Activated gamma-delta T cell treated with anti-CD3 and anti-CD28 coated beads, Interleukin-2, amount 50 U/mL, for 16 hours (primary cell): ENCODE data around the gene FBXO7.

Source experiments
- DNase-seq: peaks from one replicate; pipeline ENCODE4 v3.0.0-alpha.2; 2020; ENCODE audit warnings: low read depth

FBXO7 gene

DNA sequence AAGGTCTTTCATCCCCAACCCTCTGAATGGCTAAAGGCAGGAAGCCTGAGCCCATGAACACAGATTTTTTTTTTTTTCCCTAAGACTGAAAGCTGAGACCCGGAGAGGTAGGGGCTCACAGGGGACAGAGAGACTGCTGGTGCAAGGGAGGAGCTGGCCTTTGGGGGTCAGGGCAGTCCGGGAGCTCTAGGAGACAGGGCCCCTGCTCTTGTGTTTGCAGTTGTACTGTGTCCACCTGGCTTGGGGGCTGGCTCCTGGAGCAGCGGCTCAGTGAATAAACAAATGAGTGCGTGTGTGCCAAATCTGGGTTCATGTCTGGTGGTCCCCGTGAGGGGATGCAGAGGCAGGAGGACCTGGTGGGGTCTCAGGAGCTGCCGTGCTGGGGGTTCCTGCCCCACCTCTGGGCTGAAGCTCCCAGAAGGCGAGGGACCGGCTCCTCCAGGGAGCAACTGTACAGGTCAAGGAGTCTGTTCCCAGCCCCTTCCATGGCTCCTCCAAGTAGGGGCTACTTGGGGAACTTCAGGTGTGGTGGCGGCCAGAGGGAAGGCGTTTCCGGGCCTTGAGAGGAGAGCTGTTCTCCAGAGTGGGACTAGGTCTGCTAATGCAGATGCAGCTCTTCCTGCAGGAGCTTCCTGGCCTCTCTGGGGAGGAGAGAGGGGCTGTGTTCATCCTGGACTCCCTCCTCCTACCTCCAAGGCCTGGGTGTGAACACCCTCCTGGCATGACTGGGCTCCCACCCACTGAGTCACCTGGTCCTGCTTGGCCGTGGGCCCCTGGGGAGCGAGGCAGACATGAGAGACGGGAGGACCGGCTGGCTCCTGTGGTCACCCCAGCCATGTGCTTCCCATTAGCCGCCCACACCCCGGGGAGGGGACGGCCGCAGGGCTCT lies 57.6 kb downstream of the FBXO7 start:
- no peak for DNase-seq

DNA sequence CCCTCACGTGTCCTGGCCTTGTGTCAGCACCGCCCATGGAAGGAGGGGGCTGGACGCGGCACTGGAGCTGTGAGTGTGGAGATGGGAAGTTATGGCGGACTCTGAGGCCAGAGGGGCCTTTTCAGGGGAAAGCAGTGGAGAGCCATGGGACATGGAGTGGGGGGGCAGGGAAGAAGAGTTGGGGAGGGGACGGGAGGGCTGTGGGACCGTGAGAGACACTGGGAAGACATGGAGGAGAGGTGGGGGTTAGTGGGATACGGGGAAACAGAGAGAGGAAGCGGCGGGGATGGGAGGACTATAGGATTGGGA lies 58.2 kb downstream of the FBXO7 start:
- DNase-seq: no peak

DNA sequence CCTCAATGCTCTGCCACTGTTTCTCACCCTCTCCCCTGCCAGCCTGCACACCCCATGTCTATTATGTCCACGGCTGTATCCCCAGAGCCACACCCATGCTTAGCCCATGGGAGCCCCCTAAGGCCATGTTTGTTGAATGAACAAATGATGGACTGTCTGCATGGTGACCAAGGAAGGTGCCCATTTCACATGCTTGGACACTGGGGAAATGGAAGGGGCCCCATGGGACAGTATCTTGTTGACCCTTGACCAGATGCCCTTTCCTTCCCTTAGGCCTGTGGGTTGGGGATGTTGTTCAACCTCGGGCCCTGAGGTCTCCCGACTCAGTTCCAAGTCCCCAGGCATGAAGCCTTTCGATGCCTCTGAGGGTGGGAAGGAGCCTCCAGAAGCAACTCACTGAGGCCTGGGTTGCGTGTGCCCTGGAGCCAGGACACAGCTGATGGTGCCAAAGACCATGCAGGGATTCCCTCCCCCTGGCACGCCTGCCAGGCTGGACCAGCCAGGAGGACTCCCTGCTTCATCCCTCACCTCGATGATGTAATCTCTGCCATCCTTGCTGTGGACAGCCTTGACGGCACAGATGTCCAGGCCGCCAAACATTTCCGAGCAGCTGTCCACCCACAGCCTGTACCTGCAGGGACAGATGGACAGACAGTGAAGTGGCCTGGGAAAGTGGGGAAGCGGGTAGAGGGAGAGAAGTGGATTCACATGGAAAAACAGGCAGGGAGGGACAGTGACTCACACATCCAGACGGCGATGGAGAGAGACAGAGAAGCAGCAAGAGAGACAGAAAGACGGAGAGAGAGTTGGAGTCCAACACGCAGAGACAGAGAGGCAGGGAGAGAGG lies 58.9 kb downstream of the FBXO7 start:
- no peak for DNase-seq

DNA sequence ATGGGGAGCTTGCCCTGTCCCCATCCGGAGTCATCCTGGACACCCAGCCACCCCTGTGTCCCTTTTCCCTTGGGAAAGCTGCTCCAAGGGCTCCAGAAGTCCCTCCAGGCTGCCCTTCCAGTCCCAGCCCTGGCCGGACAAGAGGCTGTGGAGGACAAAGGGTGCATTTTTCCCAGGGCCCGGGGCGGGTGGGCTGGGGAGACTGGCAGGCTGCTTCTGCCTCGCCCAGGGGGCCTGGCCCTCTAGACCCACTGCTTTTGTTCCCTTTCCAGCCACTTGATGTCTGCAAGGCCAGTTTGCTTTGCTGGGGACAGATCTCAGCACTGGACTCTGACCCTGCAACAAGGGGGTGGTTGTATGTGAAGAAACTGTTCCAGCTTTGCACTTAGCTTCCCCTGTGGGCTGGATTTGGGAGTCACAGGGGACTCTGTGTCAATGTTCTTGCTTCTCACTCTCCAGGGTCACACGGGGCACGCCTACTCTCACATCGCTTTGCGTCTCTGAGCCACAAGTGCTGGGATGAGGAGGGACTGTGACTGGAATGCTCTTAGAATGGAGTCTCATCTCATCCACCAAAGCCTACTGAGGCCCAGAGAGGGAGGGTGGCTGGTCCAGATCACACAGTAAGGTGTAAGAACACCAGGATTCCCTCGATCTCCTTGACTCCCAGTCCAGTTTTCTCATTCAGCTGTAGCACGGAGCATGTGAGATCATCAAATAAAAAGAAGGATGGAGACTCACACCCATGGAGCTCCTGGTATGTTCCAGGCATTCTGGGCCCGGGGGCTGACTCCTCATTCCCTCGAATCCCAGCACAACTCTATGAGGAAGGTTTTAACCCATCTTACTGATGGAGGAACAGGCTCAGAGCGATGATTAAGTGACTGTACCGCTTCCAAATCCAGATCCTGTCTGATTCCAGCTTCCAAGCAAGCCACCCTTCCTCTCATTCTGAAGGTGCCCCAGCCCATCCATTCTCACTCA lies 59.9 kb downstream of the FBXO7 start:
- no peak for DNase-seq

- DNase-seq: no peak
Measured at GRCh38 chr22:32535531-32536190, 61.0 kb downstream of the FBXO7 start.

- no peak for DNase-seq
Measured at GRCh38 chr22:32536352-32536751, 61.7 kb downstream of the FBXO7 start.

- DNase-seq: no peak
Measured at GRCh38 chr22:32538521-32538920, 63.9 kb downstream of the FBXO7 start.

DNA sequence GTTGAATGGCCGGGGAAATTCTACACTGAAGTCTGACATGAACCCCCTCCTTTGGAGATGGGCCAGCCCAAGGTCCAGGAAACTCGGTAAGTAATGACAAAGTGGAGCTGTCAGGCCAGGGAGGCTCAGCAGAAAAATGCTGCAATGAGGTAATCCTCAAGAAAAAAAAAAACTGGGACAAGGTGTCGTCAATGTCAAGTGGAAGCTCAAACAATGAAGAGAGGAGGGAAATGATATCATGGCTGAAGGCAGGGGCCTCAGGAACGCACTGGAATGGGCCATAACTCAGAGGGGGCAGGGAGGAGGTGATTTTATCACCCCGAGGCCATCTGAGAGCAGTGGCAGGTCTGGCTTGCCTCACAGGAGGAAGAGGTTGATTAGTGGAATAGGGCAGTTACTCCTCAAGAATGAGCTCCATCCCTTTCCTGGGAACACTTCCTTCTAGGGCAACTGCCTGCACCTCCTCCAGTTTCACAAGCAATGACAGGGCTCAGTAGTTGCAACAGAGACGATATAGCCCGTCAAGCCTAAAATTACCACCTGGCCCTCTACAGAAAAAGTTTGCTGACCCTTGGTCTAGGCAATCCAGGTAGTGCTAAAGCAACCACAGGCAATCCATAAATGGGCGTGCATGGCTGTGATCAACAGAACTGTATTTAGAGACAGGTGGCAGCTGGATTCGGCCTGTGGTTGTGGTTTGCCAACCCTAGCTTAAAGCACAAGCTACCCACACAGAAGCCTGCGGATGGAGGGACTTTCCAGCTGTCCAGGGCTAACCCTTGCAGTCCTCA lies 65.2 kb downstream of the FBXO7 start:
- no peak for DNase-seq

- DNase-seq: no peak
Measured at GRCh38 chr22:32541481-32541880, 66.9 kb downstream of the FBXO7 start.

DNA sequence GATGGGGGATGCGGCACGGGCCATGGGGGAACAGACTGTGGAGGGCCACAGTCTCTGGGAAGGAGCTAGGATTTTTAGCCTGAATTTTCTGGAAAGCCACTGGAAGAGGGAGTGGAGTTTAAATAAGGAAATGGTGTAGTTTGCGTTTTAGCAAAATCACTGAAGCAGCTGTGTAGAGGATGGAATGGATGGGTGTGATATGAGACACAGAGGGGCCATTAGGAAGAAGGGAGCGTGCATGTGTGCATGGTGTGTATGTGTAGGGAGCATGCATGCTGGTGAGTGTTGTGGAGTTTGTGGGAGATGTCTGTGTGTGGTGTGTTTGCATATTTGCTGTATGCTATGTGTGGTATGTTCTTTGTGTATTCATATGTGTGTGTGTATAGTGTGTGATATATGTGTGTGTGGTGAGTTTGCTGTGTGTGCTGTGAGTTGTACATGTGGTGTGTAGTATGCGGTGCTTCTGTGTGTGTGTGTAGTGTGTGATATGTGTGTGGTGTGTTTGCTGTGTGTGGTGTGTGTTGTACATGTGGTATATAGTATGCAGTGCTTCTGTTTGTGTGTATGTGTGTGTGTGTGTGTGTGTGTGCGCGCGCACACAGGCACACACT lies 67.6 kb downstream of the FBXO7 start:
- no peak for DNase-seq

- no peak for DNase-seq
Measured at GRCh38 chr22:32542677-32543357, 68.2 kb downstream of the FBXO7 start.

DNA sequence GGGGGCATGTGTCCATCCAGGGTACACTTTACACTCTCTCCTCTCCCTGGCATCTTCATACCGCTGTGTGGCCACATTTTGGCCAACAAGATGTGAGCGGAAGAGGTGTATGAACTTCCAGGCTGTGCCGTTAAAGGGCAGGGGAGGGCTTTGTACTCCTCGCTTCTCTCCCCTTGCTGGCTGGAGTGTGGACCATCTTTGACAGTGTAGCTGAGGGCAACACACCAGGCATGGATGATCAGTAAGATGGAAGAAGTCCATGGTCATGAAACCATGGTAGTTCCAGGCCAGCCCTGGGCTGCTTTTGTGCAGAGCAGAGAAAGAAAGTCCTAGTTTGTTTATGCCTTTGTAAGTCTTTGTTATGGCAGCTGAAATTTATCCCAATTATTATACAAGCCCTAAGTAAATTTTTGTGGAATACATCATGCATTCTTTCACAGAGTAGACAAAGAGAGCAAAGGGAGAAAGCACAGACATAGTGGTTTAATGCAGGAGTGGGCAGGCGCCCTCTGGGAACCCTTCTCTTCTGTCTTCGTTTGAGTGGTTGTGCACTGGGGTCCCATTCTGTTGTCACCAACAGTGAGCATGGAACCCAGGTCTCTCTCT lies 70.4 kb downstream of the FBXO7 start:
- DNase-seq: no peak

GRCh38 chr22:32545801-32546200 lies 71.2 kb downstream of the FBXO7 start:
- no peak for DNase-seq

DNA sequence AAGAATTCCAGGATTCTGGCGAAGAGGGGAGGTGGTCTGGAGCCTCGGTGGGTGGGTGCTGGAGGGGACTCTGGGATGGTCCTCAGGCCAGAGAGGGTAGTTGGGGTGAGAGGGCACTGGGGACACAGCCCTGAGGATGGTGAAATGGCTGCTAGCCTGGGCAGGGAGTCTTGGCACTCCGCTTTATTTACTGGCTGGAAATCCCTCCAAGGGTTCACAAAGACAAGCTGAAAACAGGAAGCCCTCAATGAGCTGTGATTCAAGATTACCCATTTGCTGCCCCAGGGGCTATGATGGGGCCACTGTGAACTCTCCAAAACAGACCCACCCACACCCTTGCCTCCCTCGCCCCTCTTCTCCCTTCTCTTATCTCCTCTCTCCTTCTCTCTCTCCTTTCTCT lies 71.9 kb downstream of the FBXO7 start:
- no peak for DNase-seq

DNA sequence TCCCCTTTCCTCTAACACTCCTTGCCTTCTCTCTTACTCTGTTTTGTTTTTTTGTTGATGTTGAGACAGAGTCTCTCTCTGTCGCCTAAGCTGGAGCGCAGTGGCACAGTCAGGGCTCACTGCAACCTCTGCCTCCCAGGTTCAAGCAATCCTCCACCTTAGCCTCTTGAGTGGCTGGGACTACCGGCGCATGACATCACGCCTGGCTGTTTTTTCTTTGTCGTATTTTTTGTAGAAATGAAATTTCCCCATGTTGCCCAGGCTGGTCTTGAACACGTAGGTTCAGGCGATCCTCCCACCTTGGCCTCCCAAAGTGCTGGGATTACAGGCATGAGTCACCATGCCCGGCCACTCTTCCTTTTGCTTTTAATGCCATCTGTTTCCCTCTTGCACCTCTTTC lies 72.3 kb downstream of the FBXO7 start:
- no peak for DNase-seq

- DNase-seq: no peak
Measured at GRCh38 chr22:32548039-32548438, 73.4 kb downstream of the FBXO7 start.
